Panc1 (cell line): ENCODE measurements around the gene DNAJB8. TPM values are rescaled to one million over a fixed set of nuclear protein-coding genes. Genes with fewer than 3 reads are reported as not detected.

ENCODE experiments used
- ATAC-seq: fragments of 200-7000 bp; cut with Tn5 transposase; 2 replicates; pipeline ENCODE4 v1.9.1; 2020; ENCODE audit warnings: mild to moderate bottlenecking, moderate library complexity
- BruUV-seq: library from RNA; stranded (reverse); fragments of 400-500 nt; replicated peaks from 2 replicates; lab custom pipeline; 2021; lab: Mats Ljungman, UMichigan
- CTCF ChIA-PET: fragments of 300-600 bp; sonication (Branson Sonifier 250); formaldehyde crosslinking; loops from one replicate; lab custom pipeline; 2022; ENCODE audit warnings: antibody characterized with exemption; lab: Charles Lee
- POLR2A ChIA-PET: fragments of 300-600 bp; sonication (Branson Sonifier 250); formaldehyde crosslinking; loops from one replicate; lab custom pipeline; 2022; ENCODE audit warnings: antibody characterized with exemption; lab: Charles Lee
- DNase-seq: peaks from one replicate; pipeline ENCODE4 v3.0.0-alpha.2; 2010; ENCODE audit warnings: low read depth, low spot score
- H3K27ac ChIP-seq: 2 replicates; pipeline ENCODE4 v1.5.1; 2011; ENCODE audit warnings: mild to moderate bottlenecking, low read length, inconsistent platforms
- H3K27me3 ChIP-seq: fragments of 200-500 bp; sonication (Bioruptor generic); 2 replicates; pipeline ENCODE4 v1.6.0; 2014; ENCODE audit warnings: low read length, inconsistent platforms; ENCODE audit not compliant: control insufficient read depth, insufficient read depth
- H3K36me3 ChIP-seq: fragments of 200-500 bp; sonication (Bioruptor generic); 2 replicates; pipeline ENCODE4 v1.5.1; 2014; ENCODE audit warnings: inconsistent platforms, mild to moderate bottlenecking, low read length, moderate library complexity; ENCODE audit not compliant: control insufficient read depth, insufficient read depth
- H3K4me1 ChIP-seq: 2 replicates; pipeline ENCODE4 v1.5.1; 2011; ENCODE audit warnings: inconsistent platforms, mild to moderate bottlenecking, low read length, moderate library complexity; ENCODE audit not compliant: control insufficient read depth, insufficient read depth
- H3K4me3 ChIP-seq, 2 experiments: 2 replicates each; pipeline ENCODE4 v1.5.1; 2011 to 2012; ENCODE audit warnings: low read depth in 2 of 2, low read length in 2 of 2, mild to moderate bottlenecking in 2 of 2, inconsistent platforms in 1 of 2, moderate library complexity in 1 of 2
- H3K9me3 ChIP-seq: fragments of 200-500 bp; sonication (Bioruptor generic); 2 replicates; pipeline ENCODE4 v1.5.1; 2014; ENCODE audit warnings: low read depth, mild to moderate bottlenecking, inconsistent platforms, low read length, moderate library complexity; ENCODE audit not compliant: control insufficient read depth, insufficient read depth
- CTCF ChIP-seq: fragments of 450-650 bp; IDR thresholded peaks from 2 replicates; pipeline ENCODE4 v1.5.1; 2017; ENCODE audit warnings: mild to moderate bottlenecking
- POLR2AphosphoS5 ChIP-seq: IDR thresholded peaks from 2 replicates; pipeline ENCODE4 v1.6.1; 2012; ENCODE audit warnings: mild to moderate bottlenecking, low read depth, low read length, moderate library complexity
- REST ChIP-seq, 2 experiments: IDR thresholded peaks; 2 replicates each; pipeline ENCODE4 v1.6.1; 2011 to 2012; ENCODE audit warnings: low read depth in 2 of 2, control low read depth in 1 of 2, low read length in 1 of 2, mild to moderate bottlenecking in 1 of 2, moderate library complexity in 1 of 2; ENCODE audit not compliant: insufficient read depth in 1 of 2
- SIN3A ChIP-seq: IDR thresholded peaks from 2 replicates; pipeline ENCODE4 v1.6.1; 2012; ENCODE audit warnings: low read depth, mild to moderate bottlenecking, low read length, moderate library complexity, borderline replicate concordance; ENCODE audit not compliant: insufficient read depth
- TCF7L2 ChIP-seq: IDR thresholded peaks from 2 replicates; pipeline ENCODE4 v1.6.1; 2011; ENCODE audit warnings: mild to moderate bottlenecking, low read depth, low read length, inconsistent platforms
- in situ Hi-C: cut with HindIII; loops from 2 replicates; pipeline ENCODE4 v1.10.0; 2016; ENCODE audit warnings: low sequenced_read_pairs, low pct_unique_long_range_greater_than_20kb
- intact Hi-C: fragments of 100-400 bp; cut with micrococcal nuclease; formaldehyde crosslinking; loops from one replicate; pipeline ENCODE4 v1.10.0; 2022; ENCODE audit not compliant: unreplicated experiment
- total RNA-seq: library from RNA; stranded (reverse); gene quantifications from one replicate; pipeline ENCODE4 v1.2.1, GENCODE V29; 2021; ENCODE audit not compliant: unreplicated experiment

Gene DNAJB8
- total RNA-seq, 1 experiment from 2014 or later: not detected

GRCh38 chr3:128501431-128501830 lies 34.7 kb upstream of the DNAJB8 start:
- H3K27me3 ChIP-seq: no peaks in the 10 kb centered on the region
- DNase-seq (no peak), ATAC-seq (no peak)
- BruUV-seq: TSS peak; percentile 42
- TF ChIP-seq TCF7L2 (no peak), POLR2AphosphoS5 (no peak), CTCF (no peak), SIN3A (no peak), REST (IDR thresholded peaks at IDR 0.05; ENCODE audit: insufficient read depth in 1 of 2, low read depth in 2 of 2, low read length in 1 of 2) (no peak)
- ChIA-PET POLR2A (interaction anchor here (0.7 kb wide), 1 partner anchor 119 kb away, joined by 3 read pairs; no protein-coding TSS in a partner anchor), CTCF (interaction anchor here (0.6 kb wide), 1 partner anchor 720 kb away, joined by 4 read pairs; no protein-coding TSS in a partner anchor)
- intact Hi-C loops: loop anchor here (5.0 kb wide), 2 partner anchors 81 to 329 kb away; no protein-coding TSS in a partner anchor
- in situ Hi-C loops: no loop called here
- no peaks in the 10 kb centered on the region for H3K9me3 ChIP-seq
- no peak overlapping the region for H3K4me3 ChIP-seq
- no peak overlapping the region for H3K27ac ChIP-seq
- no peaks in the 10 kb centered on the region for H3K36me3 ChIP-seq
- H3K4me1 ChIP-seq: peaks cover 10% of the 10 kb centered on the region; the same call in 1 of the 2 replicates

- intact Hi-C loops: loop anchor here (5.0 kb wide), 2 partner anchors 82 to 328 kb away; no protein-coding TSS in a partner anchor
- no peak for ATAC-seq
- BruUV-seq: no TSS peak
- TF ChIP-seq TCF7L2 (no peak), CTCF (no peak), POLR2AphosphoS5 (no peak), REST (IDR thresholded peaks at IDR 0.05; ENCODE audit: insufficient read depth in 1 of 2, low read depth in 2 of 2, low read length in 1 of 2) (no peak), SIN3A (no peak)
- in situ Hi-C loops: no loop called here
- ChIA-PET CTCF (no interaction called here), POLR2A (interaction anchor here (0.7 kb wide), 2 partner anchors 90 to 118 kb away, joined by 3 to 11 read pairs; no protein-coding TSS in a partner anchor)
- peaks cover 10% of the 10 kb centered on the region; the same call in 1 of the 2 replicates for H3K4me1 ChIP-seq
- no peaks in the 10 kb centered on the region for H3K9me3 ChIP-seq
- no peak for DNase-seq
- no peak overlapping the region for H3K4me3 ChIP-seq
- H3K27me3 ChIP-seq: no peaks in the 10 kb centered on the region
- H3K36me3 ChIP-seq: no peaks in the 10 kb centered on the region
- H3K27ac ChIP-seq: no peak overlapping the region
These were observed 33.9 kb upstream of the DNAJB8 start for GRCh38 chr3:128500556-128500955.
